ENCODE measurements around the gene PDCD1. TPM values are rescaled to one million over a fixed set of nuclear protein-coding genes. Genes with fewer than 3 reads are reported as not detected.

Gene PDCD1
- total RNA-seq, 5 donors from 2014 or later (not counting 1 experiment from before 2014, with no cell fraction given), result 1.3 to 6.8 (median 5.2) TPM

DNA sequence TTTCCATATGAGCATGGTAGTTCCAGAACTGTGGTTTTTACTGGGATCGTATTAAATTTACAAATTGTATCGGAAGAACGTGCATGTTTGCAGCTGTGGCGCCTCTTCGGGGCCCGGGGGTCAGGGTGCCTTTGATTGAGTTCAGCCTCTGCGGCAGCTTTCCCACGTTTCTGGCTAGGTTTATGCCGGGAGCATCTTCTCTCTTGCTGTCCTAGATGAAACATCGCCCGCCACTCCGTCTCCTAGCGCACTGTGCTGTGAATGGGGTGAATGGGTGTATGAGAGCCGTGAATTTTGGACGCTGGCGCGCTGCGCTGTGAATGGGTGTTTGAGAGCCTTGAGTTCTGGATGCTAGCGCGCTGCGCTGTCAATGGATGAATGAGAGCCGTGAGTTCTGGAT is 12.3 kb downstream of the PDCD1 start:
- H3K4me3 ChIP-seq (ENCODE audit: control insufficient read depth in 1 of 2, extremely low read depth in 1 of 2, low read length in 1 of 2), result no peak overlapping the region
- DNase-seq (no peak), ATAC-seq (replicated peaks in 1 of 4) (no peak)
- H3K36me3 Mint-ChIP-seq, result no peaks in the 10 kb centered on the region
- 91% methylated on average over 13 of the region's 22 CpGs for WGBS (ENCODE audit: insufficient coverage)
- POLR2A ChIA-PET, result no interaction called here
- H3K9me3 Mint-ChIP-seq, result no peaks in the 10 kb centered on the region
- H3K9me3 ChIP-seq, result no peaks in the 10 kb centered on the region
- no peak overlapping the region for H3K27ac ChIP-seq (ENCODE audit: low read length)
- H3K36me3 ChIP-seq (ENCODE audit: control insufficient read depth in 2 of 2, extremely low read depth in 1 of 2, insufficient read depth in 1 of 2, low read length in 1 of 2), result peaks cover 0 to 5% of the 10 kb centered on the region in 2 donors
- H3K27ac Mint-ChIP-seq, result no peak overlapping the region
- peak overlapping the region in 2 of 3 donors; percentile 45 to 79 for H3K4me3 Mint-ChIP-seq
- CTCF ChIA-PET, result no interaction called here
- peaks cover 11 to 34% of the 10 kb centered on the region in 2 experiments for H3K4me1 ChIP-seq (ENCODE audit: control insufficient read depth in 1 of 2, extremely low read depth in 1 of 2, insufficient read depth in 2 of 2, low read length in 2 of 2)
- peaks cover 30 to 33% (median 32%) of the 10 kb centered on the region in 3 donors for H3K4me1 Mint-ChIP-seq
- H3K27me3 ChIP-seq (replicated peaks in 1 of 2; ENCODE audit: control insufficient read depth in 2 of 2, extremely low read depth in 1 of 2, insufficient read depth in 2 of 2, low read length in 1 of 2), result peaks cover 0 to 10% of the 10 kb centered on the region in 2 experiments
- peaks cover 0 to 2% of the 10 kb centered on the region in 2 donors for H3K27me3 Mint-ChIP-seq

DNA sequence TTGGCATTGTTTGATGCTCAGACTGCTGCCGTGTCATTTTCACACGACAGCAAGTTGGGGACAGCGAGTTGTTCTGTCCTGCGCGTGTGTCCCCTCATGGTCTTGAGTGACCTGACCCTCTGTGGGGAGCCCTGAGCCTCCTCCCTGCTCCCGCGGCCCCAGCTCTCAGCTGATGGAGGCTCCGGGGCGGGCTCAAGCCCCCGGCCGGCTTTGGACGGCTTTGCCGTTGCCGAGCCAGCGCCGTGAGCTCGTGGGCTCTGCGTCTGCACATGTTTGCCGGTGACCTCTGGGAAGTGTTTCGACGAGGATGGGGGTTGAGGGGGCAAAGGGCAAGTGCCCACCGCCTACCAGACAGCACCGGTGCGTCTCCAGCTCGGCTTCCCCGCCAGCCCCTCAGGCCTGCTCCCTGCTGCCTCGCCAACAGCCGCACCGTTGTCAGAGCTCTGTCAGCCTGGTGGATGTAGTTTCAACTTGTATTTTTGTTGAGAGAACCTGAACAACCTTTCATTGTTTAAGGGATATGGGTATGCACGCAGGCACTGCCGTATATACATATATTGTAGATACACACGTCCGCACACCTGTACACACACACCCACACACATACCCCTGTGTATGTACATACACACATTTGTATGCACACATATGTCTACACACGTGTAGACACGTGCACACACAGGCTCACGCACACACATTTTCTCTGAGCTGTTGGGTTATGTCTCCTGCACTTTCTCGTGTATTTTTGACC is 13.7 kb downstream of the PDCD1 start:
- ChIA-PET CTCF (interaction anchor here in 1 of 2 donors (0.7 to 1.4 kb wide), 4 partner anchors 24 to 140 kb away, joined by 3 to 5 read pairs (median 4); no protein-coding TSS in a partner anchor), POLR2A (interaction anchor here in 1 of 2 donors (0.6 to 1.0 kb wide), 5 partner anchors 26 to 827 kb away, joined by 3 to 6 read pairs (median 4); no protein-coding TSS in a partner anchor)
- no peaks in the 10 kb centered on the region for H3K36me3 Mint-ChIP-seq
- no peaks in the 10 kb centered on the region for H3K9me3 Mint-ChIP-seq
- 83% methylated on average over 25 of the region's 37 CpGs for WGBS (ENCODE audit: insufficient coverage)
- H3K27me3 ChIP-seq (replicated peaks in 1 of 2; ENCODE audit: control insufficient read depth in 2 of 2, extremely low read depth in 1 of 2, insufficient read depth in 2 of 2, low read length in 1 of 2), result peaks cover 0 to 8% of the 10 kb centered on the region in 2 experiments
- H3K27ac ChIP-seq (ENCODE audit: low read length), result no peak overlapping the region
- H3K4me3 ChIP-seq (ENCODE audit: control insufficient read depth in 1 of 2, extremely low read depth in 1 of 2, low read length in 1 of 2), result peak overlapping the region; percentile 35 to 45
- peaks cover 30 to 33% (median 32%) of the 10 kb centered on the region in 3 donors for H3K4me1 Mint-ChIP-seq
- ATAC-seq (replicated peaks in 1 of 4) (no peak), DNase-seq (no peak)
- H3K4me1 ChIP-seq (ENCODE audit: control insufficient read depth in 1 of 2, extremely low read depth in 1 of 2, insufficient read depth in 2 of 2, low read length in 2 of 2), result peaks cover 11 to 34% of the 10 kb centered on the region in 2 experiments
- peak overlapping the region; percentile 72 to 79 (median 77) for H3K4me3 Mint-ChIP-seq
- H3K27me3 Mint-ChIP-seq, result peaks cover 0 to 2% of the 10 kb centered on the region in 2 donors
- H3K27ac Mint-ChIP-seq, result peak overlapping the region in 1 of 2 donors; percentile 80
- no peaks in the 10 kb centered on the region for H3K36me3 ChIP-seq (ENCODE audit: control insufficient read depth in 2 of 2, extremely low read depth in 1 of 2, insufficient read depth in 1 of 2, low read length in 1 of 2)
- no peaks in the 10 kb centered on the region for H3K9me3 ChIP-seq

DNA sequence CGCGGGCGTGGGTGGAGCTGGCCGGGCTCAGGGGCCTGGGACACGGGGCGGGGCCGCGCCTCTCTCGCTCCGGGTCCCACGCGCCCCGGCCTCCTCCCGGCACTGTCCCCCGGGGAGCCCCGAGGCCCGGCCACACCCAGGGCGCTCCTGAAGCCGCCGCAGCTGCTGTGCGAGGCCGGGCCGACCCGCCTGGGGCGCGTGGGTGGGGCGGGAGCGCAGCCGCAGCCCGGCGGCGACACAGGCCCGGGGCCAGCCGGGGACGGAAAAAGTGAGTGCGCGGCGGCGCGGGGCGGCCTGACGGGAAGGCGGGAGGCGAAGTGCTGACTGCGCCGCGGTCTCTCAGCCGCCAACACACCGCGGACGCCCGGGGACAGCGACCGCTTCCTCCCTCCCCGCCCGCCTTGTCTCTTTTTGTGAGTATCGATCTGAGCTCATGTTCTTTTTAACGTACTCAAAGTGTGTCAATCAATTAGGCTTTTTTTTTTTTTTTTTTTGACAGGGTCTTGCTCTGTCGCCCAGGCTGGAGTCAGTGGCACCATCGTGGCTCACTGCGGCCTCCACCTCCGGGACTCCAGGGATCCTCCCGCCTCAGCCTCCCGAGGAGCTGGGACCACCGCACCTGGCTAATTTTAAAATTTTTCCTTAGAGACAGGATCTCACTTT is 14.5 kb downstream of the PDCD1 start:
- Histone ChIP-seq H3K4me1 (ENCODE audit: control insufficient read depth in 1 of 2, extremely low read depth in 1 of 2, insufficient read depth in 2 of 2, low read length in 2 of 2) (peaks cover 11 to 34% of the 10 kb centered on the region in 2 experiments), H3K36me3 (ENCODE audit: control insufficient read depth in 2 of 2, extremely low read depth in 1 of 2, insufficient read depth in 1 of 2, low read length in 1 of 2) (no peaks in the 10 kb centered on the region), H3K9me3 (no peaks in the 10 kb centered on the region), H3K27me3 (replicated peaks in 1 of 2; ENCODE audit: control insufficient read depth in 2 of 2, extremely low read depth in 1 of 2, insufficient read depth in 2 of 2, low read length in 1 of 2) (peaks cover 0 to 3% of the 10 kb centered on the region in 2 experiments), H3K4me3 (ENCODE audit: control insufficient read depth in 1 of 2, extremely low read depth in 1 of 2, low read length in 1 of 2) (peak overlapping the region; percentile 35 to 45), H3K27ac (ENCODE audit: low read length) (peak overlapping the region; percentile 19)
- Mint-ChIP-seq H3K4me1 (peaks cover 30 to 33% (median 32%) of the 10 kb centered on the region in 3 donors), H3K36me3 (no peaks in the 10 kb centered on the region), H3K27me3 (peaks cover 0 to 2% of the 10 kb centered on the region in 2 donors), H3K27ac (peak overlapping the region in 1 of 2 donors; percentile 80), H3K4me3 (peak overlapping the region; percentile 72 to 79 (median 77)), H3K9me3 (no peaks in the 10 kb centered on the region)
- ATAC-seq (replicated peaks in 1 of 4) (peak; percentile 82 to 87 (median 86)), DNase-seq (peak in 33 of 35 experiments; percentile 24 to 82 (median 46))
- ChIA-PET CTCF (interaction anchor here in 1 of 2 donors (0.9 to 1.4 kb wide), 3 partner anchors 24 to 141 kb away, joined by 3 to 5 read pairs (median 5); no protein-coding TSS in a partner anchor), POLR2A (interaction anchor here in 1 of 2 donors (0.6 to 1.0 kb wide), 6 partner anchors 27 to 827 kb away, joined by 3 to 6 read pairs (median 4); partner anchors contain the start of gene ING5)
- WGBS (ENCODE audit: insufficient coverage), result 4% methylated on average over 63 of the region's 65 CpGs

DNA sequence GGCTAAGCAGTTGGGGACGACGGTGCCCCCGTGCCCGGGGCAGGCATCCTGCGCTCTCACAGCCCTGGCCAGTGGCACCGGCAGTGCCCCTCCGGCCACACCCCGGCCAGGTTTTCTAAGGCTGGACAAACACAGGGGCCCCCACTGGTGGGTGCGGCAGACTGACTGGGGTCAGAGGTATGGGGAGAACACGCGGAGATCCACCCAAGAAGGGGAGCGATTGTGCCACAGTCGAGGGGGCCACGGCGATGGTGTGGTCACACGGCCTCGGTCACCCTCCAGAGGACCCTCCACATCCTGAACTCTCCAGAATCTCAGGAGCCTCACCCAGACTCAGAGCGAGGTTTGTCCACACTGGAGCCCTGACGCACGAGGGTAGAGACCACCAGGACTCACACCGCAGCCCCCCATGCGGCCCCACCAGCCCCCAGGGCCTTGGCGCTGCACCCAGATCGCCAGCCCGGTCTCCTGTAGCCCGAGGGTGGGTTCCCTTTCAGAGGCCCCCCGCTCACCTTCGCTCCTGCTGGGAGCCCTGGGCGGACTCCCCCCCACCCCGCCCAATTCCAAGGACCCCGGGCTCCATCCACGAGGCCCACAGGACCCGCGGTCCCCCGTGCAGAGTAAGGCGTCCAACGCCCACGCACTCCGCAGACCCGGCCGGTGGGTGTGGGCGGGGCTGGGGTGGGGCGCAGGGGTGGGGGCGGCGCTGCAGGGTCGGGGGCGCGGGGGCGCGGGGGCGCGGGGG is 15.2 kb downstream of the PDCD1 start:
- ChIA-PET CTCF (interaction anchor here in 1 of 2 donors (0.5 to 1.4 kb wide), 4 partner anchors 25 to 141 kb away, joined by 3 to 5 read pairs (median 4); no protein-coding TSS in a partner anchor), POLR2A (interaction anchor here in 1 of 2 donors (0.6 to 1.0 kb wide), 2 partner anchors 80 to 142 kb away, joined by 3 read pairs; partner anchors contain the start of gene ING5)
- ATAC-seq (replicated peaks in 1 of 4) (peak in 2 of 4 experiments; percentile 12 to 25), DNase-seq (no peak)
- Histone ChIP-seq H3K4me3 (ENCODE audit: control insufficient read depth in 1 of 2, extremely low read depth in 1 of 2, low read length in 1 of 2) (peak overlapping the region; percentile 21 to 34), H3K27me3 (replicated peaks in 1 of 2; ENCODE audit: control insufficient read depth in 2 of 2, extremely low read depth in 1 of 2, insufficient read depth in 2 of 2, low read length in 1 of 2) (peaks cover 0 to 3% of the 10 kb centered on the region in 2 experiments), H3K4me1 (ENCODE audit: control insufficient read depth in 1 of 2, extremely low read depth in 1 of 2, insufficient read depth in 2 of 2, low read length in 2 of 2) (peaks cover 11 to 34% of the 10 kb centered on the region in 2 experiments), H3K36me3 (ENCODE audit: control insufficient read depth in 2 of 2, extremely low read depth in 1 of 2, insufficient read depth in 1 of 2, low read length in 1 of 2) (no peaks in the 10 kb centered on the region), H3K27ac (ENCODE audit: low read length) (peak overlapping the region; percentile 71), H3K9me3 (no peaks in the 10 kb centered on the region)
- Mint-ChIP-seq H3K27ac (peak overlapping the region in 1 of 2 donors; percentile 82), H3K27me3 (peaks cover 0 to 2% of the 10 kb centered on the region in 2 donors), H3K4me1 (peaks cover 34 to 36% (median 35%) of the 10 kb centered on the region in 3 donors), H3K9me3 (no peaks in the 10 kb centered on the region), H3K36me3 (no peaks in the 10 kb centered on the region), H3K4me3 (peak overlapping the region; percentile 67 to 77 (median 75))
- 42% methylated on average over 28 of the region's 52 CpGs for WGBS (ENCODE audit: insufficient coverage)

DNA sequence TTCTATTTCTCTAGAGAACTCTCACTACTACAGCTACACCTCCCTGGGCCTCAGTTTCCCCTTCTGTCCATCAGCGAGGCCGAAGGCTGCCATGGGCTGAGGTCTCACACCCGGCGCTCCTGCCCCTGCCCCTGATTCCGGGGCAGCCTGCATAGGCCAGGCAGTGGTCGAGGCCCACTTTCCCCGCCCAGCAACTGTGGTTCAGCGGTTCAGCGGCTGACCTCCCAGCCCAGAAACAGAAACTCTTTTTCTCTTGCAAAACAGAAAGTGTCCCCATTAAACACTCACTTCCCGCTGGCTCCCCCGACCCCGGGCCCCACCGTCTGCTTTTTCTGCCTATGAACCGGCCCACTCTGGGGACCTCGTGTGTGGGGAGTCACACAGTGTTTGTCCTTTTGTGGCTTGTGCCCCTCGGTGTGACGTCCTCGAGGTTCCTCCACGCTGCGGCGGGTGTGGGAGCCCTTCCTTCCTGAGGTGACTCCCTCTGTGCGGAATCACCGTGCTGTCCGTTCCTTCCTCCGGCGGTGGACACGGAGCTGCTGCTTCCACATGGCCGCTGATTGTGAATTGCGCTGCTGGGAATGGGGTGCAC is 16.0 kb downstream of the PDCD1 start:
- WGBS (ENCODE audit: insufficient coverage), result 9% methylated on average over 23 of the region's 29 CpGs
- peaks cover 11 to 34% of the 10 kb centered on the region in 2 experiments for H3K4me1 ChIP-seq (ENCODE audit: control insufficient read depth in 1 of 2, extremely low read depth in 1 of 2, insufficient read depth in 2 of 2, low read length in 2 of 2)

More for the DNA sequence above, 16.0 kb downstream of the PDCD1 start:
- Histone ChIP-seq H3K4me3 (ENCODE audit: control insufficient read depth in 1 of 2, extremely low read depth in 1 of 2, low read length in 1 of 2) (peak overlapping the region; percentile 21 to 34), H3K27me3 (replicated peaks in 1 of 2; ENCODE audit: control insufficient read depth in 2 of 2, extremely low read depth in 1 of 2, insufficient read depth in 2 of 2, low read length in 1 of 2) (peaks cover 0 to 3% of the 10 kb centered on the region in 2 experiments), H3K36me3 (ENCODE audit: control insufficient read depth in 2 of 2, extremely low read depth in 1 of 2, insufficient read depth in 1 of 2, low read length in 1 of 2) (no peaks in the 10 kb centered on the region), H3K9me3 (no peaks in the 10 kb centered on the region), H3K27ac (ENCODE audit: low read length) (peak overlapping the region; percentile 71)
- Mint-ChIP-seq H3K27ac (peak overlapping the region; percentile 82 to 83), H3K4me1 (peaks cover 35 to 39% (median 38%) of the 10 kb centered on the region in 3 donors), H3K36me3 (no peaks in the 10 kb centered on the region), H3K27me3 (peaks cover 0 to 2% of the 10 kb centered on the region in 2 donors), H3K9me3 (no peaks in the 10 kb centered on the region), H3K4me3 (peak overlapping the region; percentile 67 to 77 (median 75))
- CTCF ChIA-PET, result interaction anchor here in 1 of 2 donors (0.5 kb wide), 1 partner anchor 29 kb away, joined by 3 read pairs; no protein-coding TSS in a partner anchor
- DNase-seq (peak in 29 of 35 experiments; percentile 20 to 70 (median 45)), ATAC-seq (replicated peaks in 1 of 4) (peak in 3 of 4 experiments; percentile 12 to 57 (median 14))
- POLR2A ChIA-PET, result no interaction called here
